T-helper 17 cell (primary cell): Measurements from ENCODE around the gene BBS7. TPM values are rescaled to one million over a fixed set of nuclear protein-coding genes. Genes with fewer than 3 reads are reported as not detected.

ENCODE experiments used
- ATAC-seq: fragments of 150-1000 bp; cut with Tn5 transposase; 2 replicates; pipeline ENCODE4 v1.10.0; 2021; ENCODE audit warnings: mild to moderate bottlenecking, moderate library complexity
- DNase-seq, 3 donors: peaks; one replicate each; pipeline versions ENCODE4 v3.0.0 to v3.0.0-alpha.2; 2020 to 2021
- H3K9me3 ChIP-seq: one replicate; pipeline ENCODE4 v1.7.0; 2013; ENCODE audit warnings: low read length, mild to moderate bottlenecking; ENCODE audit not compliant: control insufficient read depth, poor library complexity, severe bottlenecking
- H3K27ac Mint-ChIP-seq: one replicate; pipeline ENCODE4 v1.8.0; 2022; ENCODE audit warnings: mild to moderate bottlenecking, moderate library complexity, mixed read lengths
- H3K27me3 Mint-ChIP-seq: one replicate; pipeline ENCODE4 v1.8.0; 2022; ENCODE audit warnings: mixed read lengths
- H3K36me3 Mint-ChIP-seq: one replicate; pipeline ENCODE4 v1.8.0; 2022; ENCODE audit warnings: low read depth, mixed read lengths
- H3K4me1 Mint-ChIP-seq: one replicate; pipeline ENCODE4 v1.8.0; 2022; ENCODE audit warnings: mild to moderate bottlenecking, mixed read lengths
- H3K4me3 Mint-ChIP-seq: one replicate; pipeline ENCODE4 v1.8.0; 2022; ENCODE audit warnings: mild to moderate bottlenecking, moderate library complexity, mixed read lengths
- total RNA-seq, 4 donors: library from RNA in 2 of 4; stranded (reverse) in 2 of 4; gene quantifications; one replicate each; pipeline ENCODE4 v1.2.3 and lab custom pipeline; 2022 to 2026

Gene BBS7
- total RNA-seq, 2 donors from 2014 or later, result 5.1 to 5.6 TPM

DNA sequence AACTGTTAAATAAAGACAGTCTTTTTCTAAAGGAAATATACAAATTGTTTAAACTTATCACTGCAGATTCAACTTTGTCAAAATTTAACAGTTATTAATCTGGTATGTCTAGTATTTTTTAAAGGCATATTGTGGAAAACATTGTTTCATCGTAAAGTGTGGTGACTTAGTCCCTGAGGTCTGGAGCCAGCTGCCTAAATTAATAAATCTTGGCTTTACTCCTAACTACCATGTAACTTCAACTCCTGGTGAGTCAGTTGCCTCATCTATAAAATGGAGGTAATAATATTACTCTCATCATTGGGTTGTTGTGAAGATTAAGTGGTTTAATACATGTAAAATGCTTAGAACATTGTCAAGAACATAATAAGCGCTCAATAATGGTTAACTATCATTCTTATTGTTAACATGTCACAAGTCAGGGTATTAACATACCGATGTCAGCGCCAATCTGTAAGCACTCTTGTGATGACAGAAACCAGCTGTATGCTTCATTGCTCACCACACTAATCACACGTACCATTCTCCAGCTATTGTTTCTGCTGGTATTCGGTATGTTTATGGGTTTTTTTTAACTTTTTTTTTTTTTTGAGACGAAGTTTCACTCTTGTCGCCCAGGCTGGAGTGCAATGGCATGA is 91.2 kb downstream of the BBS7 start:
- Mint-ChIP-seq H3K4me3 (no peak overlapping the region), H3K4me1 (peaks cover 3% of the 10 kb centered on the region), H3K27me3 (peaks cover 33% of the 10 kb centered on the region), H3K36me3 (peaks cover 2% of the 10 kb centered on the region), H3K27ac (no peak overlapping the region)
- DNase-seq (no peak), ATAC-seq (no peak)
- no peaks in the 10 kb centered on the region for H3K9me3 ChIP-seq

DNA sequence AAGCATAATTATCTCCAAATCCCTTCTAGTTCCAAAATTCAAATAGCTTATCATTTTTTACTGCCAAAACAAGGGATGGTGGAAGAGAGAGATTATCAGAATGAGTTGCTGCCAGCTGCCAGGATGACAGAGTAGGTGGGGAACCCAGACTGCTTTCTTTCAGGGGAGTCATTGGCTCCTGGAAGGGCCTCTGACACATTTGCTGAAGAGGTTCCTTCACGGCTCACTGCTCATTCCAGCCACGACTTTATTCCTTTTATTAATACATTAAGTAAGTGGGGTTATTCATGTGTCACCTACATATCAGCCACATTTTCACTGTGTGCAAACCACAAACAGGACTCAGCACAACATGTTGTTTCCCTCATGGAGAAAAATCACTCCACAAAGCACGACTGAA is 92.6 kb downstream of the BBS7 start:
- Mint-ChIP-seq H3K27ac (no peak overlapping the region), H3K4me1 (peaks cover 3% of the 10 kb centered on the region), H3K36me3 (peaks cover 2% of the 10 kb centered on the region), H3K4me3 (no peak overlapping the region), H3K27me3 (peaks cover 42% of the 10 kb centered on the region)
- DNase-seq, result no peak
- H3K9me3 ChIP-seq, result no peaks in the 10 kb centered on the region
- ATAC-seq, result no peak

DNA sequence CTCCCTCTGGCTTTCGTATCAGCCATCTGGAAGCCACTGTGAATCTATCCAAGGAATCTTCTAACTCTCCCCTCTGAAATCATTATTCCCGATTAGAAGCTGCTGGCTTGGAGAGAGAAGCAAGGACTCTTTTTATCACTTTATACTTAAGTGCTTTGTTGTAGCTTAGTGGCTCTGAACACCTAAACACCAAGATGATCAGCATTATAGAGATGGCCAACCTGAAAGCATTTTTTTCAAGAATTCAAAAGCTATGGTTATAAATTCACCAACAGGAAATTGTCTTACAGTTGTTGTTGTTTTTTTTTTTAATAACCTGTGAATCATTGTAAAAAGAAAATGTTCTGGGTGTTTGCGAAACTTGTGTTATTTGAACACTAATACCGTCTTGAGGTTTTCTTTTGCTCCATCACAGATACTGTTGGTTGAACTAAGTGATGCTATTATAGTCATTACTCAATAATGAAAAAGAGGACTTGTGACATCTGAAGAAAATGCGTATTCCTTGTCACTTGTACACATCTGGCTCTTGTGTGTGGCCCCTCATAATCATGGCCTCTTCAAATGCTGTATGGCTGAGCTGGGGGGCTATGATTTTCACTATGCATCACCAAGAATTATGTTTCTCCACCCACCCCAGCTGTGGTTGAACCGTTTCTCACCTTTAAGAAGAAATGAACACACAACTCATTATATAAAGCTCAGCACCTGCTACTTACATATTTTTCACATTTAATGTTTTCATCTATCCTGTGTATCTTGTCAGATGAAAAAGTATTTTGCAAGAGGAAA is 93.5 kb downstream of the BBS7 start:
- no peaks in the 10 kb centered on the region for H3K9me3 ChIP-seq
- Mint-ChIP-seq H3K4me3 (no peak overlapping the region), H3K36me3 (peaks cover 2% of the 10 kb centered on the region), H3K4me1 (peaks cover 3% of the 10 kb centered on the region), H3K27me3 (peaks cover 47% of the 10 kb centered on the region), H3K27ac (no peak overlapping the region)
- DNase-seq (no peak), ATAC-seq (no peak)

Other genes starting within 250 kb of the BBS7 start
- gene ANXA5, start 173.5 kb downstream of the BBS7 start, total RNA-seq, result 100 to 1,000 TPM; 103 to 108 TPM
- not detected for gene SMIM43, start 105.3 kb downstream of the BBS7 start, total RNA-seq
- 10 to 100 TPM; 57.6 to 58.8 TPM for gene EXOSC9, start 69.2 kb downstream of the BBS7 start, total RNA-seq
- under 1 TPM; 0.25 to 0.57 TPM for gene CCNA2, start 46.6 kb downstream of the BBS7 start, total RNA-seq
- not detected for gene TRPC3, start 81.6 kb upstream of the BBS7 start, total RNA-seq